GM19035 (cell line): ENCODE measurements around the gene ARPC4.

Experiments
- ATAC-seq: cut with Tn5 transposase; IDR thresholded peaks from one replicate; pipeline ENCODE4 v1.9.1; 2021; ENCODE audit not compliant: unreplicated experiment

Gene ARPC4

DNA sequence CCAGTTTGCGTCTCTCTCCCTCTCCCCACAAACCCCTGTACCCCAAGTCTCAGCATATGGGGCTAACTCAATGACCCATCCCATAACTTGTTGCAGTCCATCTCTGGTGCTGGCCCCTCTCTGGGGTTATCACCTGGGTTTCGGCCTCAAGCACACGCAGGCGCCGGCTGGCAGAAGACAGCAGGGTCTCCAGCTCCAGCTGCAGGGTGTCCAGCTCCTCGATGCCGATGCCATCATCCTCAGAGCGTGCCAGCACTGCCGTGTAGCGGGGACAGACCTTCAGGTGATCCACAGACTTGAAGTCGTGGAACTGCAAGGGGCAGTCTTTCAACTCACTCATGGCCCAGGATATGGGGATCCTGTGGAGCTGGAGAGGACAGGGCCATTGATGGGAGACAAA, 1.8 kb upstream of the ARPC4 start:
- ATAC-seq: no peak

DNA sequence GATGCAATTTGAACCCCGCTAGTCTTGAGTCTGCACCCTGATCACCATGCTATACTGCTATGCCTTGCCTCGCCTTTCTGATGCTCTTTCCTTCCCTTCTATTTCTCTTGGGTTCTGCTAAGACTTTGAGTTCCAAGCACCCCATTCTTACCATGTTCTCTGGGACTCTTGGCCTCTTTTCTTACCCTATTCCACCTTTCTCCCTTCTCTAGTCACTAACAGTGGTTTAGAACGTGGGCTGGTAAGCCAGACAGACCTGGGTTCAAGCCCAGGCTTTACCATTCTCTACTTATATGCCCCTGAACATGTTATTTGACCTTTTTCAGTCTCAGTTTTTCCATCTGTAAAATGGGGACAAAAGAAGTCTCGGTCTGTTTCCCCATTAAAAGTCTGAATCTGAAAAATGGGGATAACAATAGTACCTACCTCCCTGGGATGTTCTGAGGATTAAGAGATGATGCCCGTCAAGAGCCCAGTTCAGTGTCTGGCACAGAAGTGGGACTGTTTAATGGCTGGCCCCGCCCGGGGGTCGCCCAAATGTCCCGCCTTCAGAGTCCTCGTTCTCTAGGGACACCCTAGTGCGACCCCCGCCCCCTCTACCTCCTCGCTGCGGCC, 985 bp upstream of the ARPC4 start:
- ATAC-seq: no peak

DNA sequence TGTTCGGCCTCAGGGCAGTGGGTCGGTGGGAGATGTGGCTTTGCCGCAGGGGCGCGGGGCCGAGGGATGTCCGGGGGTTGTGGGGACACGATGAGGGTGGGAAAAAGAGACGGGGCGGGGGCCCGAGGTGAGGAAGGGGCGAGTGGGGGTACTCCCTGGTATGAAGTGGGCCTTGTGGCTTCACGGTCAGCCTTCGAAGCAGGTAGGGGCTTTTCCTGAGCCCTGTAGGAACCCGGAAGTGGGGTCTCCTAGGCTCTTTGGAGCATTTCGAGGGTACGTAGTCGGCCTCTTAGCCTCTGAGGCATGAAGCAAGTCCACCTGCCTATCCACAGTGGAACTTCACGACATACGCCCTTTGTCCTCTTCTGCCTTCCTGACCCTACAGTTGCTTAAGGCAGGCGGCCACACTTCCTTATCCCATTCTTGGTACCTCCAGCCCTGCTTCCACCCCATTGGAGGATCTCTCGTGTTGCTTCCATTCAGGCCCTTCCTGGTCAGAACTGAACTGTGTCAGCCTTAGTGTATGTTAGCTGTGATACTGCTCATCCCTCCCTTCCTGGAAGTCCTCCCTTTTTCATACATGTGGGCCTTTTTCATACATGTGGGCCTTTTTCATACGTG, 389 bp downstream of the ARPC4 start:
- ATAC-seq: no peak

DNA sequence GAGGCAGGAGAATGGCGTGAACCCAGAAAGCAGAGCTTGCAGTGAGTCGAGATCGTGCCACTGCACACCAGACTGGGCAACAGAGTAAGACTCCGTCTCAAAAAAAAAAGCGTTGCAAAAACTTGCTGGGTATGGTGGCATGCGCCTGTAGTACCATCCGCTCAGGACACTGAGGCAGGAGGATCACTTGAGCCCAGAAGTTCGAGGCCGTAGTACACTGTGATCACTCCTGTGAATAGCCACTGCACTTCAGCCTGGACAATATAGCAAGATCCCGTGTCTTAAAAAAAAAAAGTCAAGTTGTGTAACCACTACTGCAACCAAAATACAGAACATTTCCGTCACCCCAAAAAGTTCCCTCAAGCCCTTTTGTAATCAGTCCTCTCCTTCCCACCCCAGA, 1.5 kb downstream of the ARPC4 start:
- ATAC-seq: no peak

- ATAC-seq: no peak
These were observed 2.3 kb downstream of the ARPC4 start for GRCh38 chr3:9795207-9795606.

GRCh38 chr3:9797196-9797945, 4.5 kb downstream of the ARPC4 start:
- ATAC-seq: no peak

DNA sequence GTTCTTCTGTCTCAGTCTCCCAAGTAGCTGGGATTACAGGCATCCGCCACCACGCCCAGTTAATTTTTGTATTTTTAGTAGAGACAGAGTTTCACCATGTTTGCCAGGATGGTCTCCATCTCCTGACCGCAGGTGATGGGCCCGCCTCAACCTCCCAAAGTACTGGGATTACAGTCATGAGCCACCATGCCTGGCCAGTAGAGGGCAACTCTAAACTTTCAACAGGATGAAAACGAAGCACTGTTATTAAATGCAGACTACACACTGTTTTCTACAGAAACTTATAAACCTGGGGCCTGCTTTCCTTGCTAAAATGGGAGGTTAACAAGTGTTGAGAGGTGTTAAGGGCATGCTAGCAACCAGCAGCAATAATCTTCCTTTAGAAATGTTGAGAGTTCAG, 7.6 kb downstream of the ARPC4 start:
- ATAC-seq: no peak

- no peak for ATAC-seq
These were observed 10.6 kb downstream of the ARPC4 start for GRCh38 chr3:9803494-9803893.

GRCh38 chr3:9804996-9805395, 12.1 kb downstream of the ARPC4 start:
- no peak for ATAC-seq

DNA sequence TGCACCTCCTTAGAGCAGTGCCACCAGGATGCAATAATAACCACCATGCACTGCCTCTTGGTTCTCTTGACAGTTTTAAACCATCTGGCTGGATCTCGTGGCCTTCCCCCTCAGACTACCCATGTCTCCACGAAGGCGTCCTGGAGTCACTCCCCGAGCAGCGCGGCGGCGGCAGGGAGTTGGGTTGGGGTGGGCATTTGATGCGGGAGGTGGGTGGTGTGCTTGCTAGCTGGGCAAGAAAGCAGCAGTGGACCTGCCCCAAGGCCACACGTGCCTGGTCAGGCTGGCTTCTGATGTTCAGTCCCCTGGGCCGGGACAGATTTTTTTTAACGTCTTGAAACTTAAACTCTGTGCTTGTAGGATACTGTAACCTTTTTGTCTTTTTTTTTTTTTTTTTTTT, 13.3 kb downstream of the ARPC4 start:
- no peak for ATAC-seq

GRCh38 chr3:9806688-9807589, 14.1 kb downstream of the ARPC4 start:
- ATAC-seq: no peak

GRCh38 chr3:9807981-9808344, 15.1 kb downstream of the ARPC4 start:
- no peak for ATAC-seq

DNA sequence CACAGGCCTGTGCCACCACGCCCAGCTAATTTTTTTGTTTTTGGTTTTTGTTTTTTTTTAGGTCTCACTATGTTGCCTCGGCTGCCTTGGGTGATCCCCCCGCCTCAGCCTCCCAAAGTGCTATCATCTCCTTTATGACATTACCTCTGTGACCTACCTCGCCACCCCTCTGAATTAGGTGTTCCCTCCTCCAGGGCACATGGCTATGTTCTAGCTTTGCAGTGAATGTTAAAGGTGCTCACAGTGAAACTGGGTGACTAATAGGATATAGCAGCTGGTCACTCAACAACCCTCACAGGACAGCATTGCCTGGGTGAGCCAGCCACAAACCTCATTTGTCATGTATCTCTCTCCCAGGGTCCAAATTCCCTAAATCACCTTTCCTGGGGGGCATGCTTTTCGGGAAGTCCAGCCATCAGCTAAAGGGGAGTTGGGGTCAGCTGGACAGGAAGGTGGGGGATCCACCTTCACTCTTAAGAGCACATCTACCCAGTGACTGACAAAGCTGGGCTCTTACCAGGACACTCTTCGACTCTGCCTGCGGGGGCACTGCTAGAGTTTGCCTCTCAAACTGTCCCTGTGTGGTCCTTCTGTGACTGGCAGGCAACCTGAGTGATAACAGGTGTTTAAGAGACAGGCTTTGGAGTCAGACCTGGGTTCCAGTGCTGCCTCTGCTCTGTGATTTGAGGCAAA, 15.6 kb downstream of the ARPC4 start:
- ATAC-seq: no peak

DNA sequence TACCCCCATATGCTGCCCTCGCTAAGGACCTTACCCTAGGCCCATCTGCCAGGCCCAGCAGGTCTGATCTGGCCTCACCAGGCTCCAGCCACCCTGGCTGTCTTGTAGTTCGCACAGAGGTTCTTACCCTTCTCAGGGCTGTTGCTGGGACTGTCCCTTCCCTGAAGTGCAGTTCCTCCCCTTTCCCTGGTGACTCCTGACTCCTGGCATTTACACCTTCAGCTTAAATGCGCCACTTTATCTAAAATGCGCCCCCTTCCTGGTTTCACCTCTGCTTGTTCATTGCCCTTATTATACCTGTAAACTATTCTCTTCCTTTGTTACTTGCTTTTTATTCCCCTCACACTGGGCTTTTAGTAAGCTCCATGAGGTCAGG, 16.3 kb downstream of the ARPC4 start:
- peak; percentile 6 for ATAC-seq

DNA sequence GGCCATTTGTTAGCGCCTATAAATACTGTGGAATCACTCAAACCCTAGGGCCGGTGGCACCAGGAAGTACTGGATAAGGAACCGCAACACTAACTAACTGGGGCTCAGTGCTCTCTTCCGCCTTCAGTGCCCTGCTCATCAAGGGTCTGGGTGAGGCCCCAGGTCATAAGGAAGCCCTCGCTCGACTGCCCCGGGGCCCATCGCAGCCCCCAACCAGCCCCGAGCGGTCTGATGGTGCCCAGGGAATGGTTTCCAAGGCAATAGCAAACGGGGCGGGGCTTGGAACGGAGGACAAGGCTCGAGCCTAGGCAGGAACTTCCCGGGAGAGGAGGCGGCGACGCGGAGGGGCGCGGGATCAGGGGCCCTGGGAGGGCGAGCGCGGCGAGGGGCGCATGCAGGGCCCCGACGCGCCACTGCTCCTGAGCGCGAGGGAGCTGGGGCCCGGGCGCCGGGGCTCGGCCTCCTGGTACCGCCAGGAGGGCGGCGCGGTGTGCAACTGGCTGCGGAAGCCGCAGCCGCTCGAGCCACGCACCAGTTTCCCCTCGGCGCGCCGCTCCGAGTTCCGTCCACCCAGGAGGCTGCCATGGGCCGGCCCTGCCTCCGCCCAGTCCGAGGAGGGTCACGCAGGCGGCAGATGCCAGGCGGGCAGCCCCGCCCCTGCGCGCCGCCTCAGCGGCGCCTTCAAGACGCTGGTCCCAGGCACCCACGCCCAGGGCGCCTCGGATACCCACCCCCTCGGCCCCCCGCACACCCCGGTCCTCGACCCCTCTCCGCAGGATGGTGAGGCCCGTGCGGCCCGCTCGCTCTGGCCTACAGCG, 16.9 kb downstream of the ARPC4 start, which contains the start of gene TTLL3:
TTLL3 (plus strand) TSS at position 648 of the 818 bp plus-strand sequence. CDS start 400 bp downstream, outside the sequence.
- peak; percentile 57 for ATAC-seq

- no peak for ATAC-seq
These were observed 17.5 kb downstream of the ARPC4 start for GRCh38 chr3:9810433-9810770.

- ATAC-seq: no peak
These were observed 18.0 kb downstream of the ARPC4 start for GRCh38 chr3:9810846-9811245.

DNA sequence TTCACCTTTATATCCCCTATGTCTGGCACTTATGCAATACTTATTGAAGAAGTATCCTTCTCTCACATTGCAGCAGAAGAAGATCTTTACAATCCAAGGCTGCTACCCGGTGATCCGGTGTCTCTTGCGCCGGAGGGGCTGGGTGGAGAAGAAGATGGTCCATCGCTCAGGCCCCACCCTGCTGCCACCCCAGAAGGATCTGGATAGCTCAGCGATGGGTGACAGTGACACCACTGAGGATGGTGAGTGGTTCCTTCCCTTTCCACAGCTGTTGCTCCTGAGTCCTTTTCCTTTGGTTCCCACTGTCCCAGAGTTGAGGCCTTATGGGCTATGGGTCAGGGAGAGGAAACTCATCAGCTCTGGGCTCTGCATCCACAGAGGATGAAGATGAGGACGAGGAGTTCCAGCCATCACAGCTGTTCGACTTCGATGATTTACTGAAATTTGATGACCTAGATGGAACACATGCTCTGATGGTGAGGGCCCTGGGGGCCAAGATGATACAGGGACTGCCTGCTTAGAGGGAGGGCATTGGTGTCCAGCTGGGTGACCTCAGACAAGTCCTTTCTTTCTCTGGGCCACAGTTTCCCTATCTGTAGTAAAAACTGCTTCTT, 20.1 kb downstream of the ARPC4 start:
- ATAC-seq: no peak

DNA sequence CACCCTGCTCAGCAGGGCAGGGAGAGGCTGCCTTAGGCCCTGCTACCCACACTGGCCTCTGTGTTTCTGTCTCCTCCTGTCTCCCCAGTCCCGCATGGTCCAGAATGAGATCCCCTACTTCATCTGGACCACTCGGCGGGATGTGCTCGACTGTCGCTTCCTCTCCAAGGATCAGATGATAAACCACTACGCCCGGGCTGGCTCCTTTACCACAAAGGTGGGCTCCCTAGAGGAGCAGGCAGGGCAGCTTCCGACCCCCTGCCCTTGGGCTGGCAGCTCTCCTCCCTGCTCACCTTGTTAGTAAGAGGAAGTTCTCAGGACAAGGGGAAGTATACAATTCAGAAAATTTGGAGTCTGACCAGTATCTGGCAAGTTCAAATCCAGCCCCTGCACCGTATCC, 23.1 kb downstream of the ARPC4 start:
- no peak for ATAC-seq

- no peak for ATAC-seq
These were observed 24.6 kb downstream of the ARPC4 start for GRCh38 chr3:9817436-9817835.
